BJ (cell line): ENCODE data around the gene DPP6. TPM values are rescaled to one million over a fixed set of nuclear protein-coding genes. Genes with fewer than 3 reads are reported as not detected.

ENCODE experiments used
- CTCF ChIA-PET: fragments of 350-600 bp; formaldehyde crosslinking; extraction: SDS; loops from one replicate; lab custom pipeline; 2021; ENCODE audit warnings: antibody characterized with exemption, inconsistent platforms; lab: Yijun Ruan, JAX
- POLR2A ChIA-PET: fragments of 300-600 bp; sonication (Branson Sonifier 250); formaldehyde crosslinking; extraction: SDS; loops from one replicate; lab custom pipeline; 2021; ENCODE audit warnings: antibody characterized with exemption; lab: Charles Lee
- DNase-seq: peaks from one replicate; pipeline ENCODE4 v3.0.0-alpha.2; 2011; ENCODE audit warnings: low read depth
- H3K27me3 ChIP-seq: 2 replicates; pipeline ENCODE4 v1.6.0; 2011; ENCODE audit warnings: low read length; ENCODE audit not compliant: control insufficient read depth, insufficient read depth
- H3K36me3 ChIP-seq: 2 replicates; pipeline ENCODE4 v1.5.1; 2011; ENCODE audit warnings: low read length; ENCODE audit not compliant: control insufficient read depth, insufficient read depth
- H3K4me3 ChIP-seq: 2 replicates; pipeline ENCODE4 v1.5.1; 2011; ENCODE audit warnings: low read depth, mild to moderate bottlenecking, control low read depth, low read length
- polyA plus RNA-seq: library from polyadenylated mRNA; depleted of rRNA; stranded (reverse); fragments of >200 nt; gene quantifications from 2 replicates; pipeline ENCODE4 v1.2.3, GENCODE V29; 2011
- TF ChIP-seq, protein P1 (sequence below): IDR thresholded peaks from 2 replicates; pipeline ENCODE4 v1.5.1; 2011; ENCODE audit warnings: low read depth, mild to moderate bottlenecking, control low read depth, inconsistent platforms, low read length, moderate library complexity; ENCODE audit not compliant: insufficient read depth

Gene DPP6
- polyA plus RNA-seq, 1 experiment = not detected

DNA sequence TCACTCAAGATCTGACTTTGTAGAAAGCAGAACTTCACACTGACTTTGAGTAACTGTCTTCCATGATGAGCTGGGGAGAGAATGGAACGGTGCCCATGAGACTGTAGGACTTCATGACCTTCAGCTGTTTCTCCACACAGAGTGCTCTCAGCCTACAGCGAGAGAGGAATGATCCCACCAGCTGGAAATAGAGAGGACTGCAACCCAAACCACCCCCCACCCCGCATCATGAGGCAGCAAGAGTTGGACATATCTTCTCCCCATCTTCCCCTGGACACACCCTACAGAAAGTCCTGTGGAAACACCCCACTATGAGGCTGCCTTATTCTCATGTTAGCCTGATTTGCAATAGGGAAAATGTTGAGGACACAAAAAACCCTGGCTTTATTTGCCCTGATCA is 638.2 kb downstream of the DPP6 start:
- Histone ChIP-seq H3K36me3 (no peaks in the 10 kb centered on the region), H3K4me3 (no peak overlapping the region), H3K27me3 (no peaks in the 10 kb centered on the region)
- no peak for DNase-seq
- TF ChIP-seq, protein P1, sequence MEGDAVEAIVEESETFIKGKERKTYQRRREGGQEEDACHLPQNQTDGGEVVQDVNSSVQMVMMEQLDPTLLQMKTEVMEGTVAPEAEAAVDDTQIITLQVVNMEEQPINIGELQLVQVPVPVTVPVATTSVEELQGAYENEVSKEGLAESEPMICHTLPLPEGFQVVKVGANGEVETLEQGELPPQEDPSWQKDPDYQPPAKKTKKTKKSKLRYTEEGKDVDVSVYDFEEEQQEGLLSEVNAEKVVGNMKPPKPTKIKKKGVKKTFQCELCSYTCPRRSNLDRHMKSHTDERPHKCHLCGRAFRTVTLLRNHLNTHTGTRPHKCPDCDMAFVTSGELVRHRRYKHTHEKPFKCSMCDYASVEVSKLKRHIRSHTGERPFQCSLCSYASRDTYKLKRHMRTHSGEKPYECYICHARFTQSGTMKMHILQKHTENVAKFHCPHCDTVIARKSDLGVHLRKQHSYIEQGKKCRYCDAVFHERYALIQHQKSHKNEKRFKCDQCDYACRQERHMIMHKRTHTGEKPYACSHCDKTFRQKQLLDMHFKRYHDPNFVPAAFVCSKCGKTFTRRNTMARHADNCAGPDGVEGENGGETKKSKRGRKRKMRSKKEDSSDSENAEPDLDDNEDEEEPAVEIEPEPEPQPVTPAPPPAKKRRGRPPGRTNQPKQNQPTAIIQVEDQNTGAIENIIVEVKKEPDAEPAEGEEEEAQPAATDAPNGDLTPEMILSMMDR = no peak
- POLR2A ChIA-PET = no interaction called here
- CTCF ChIA-PET = no interaction called here

DNA sequence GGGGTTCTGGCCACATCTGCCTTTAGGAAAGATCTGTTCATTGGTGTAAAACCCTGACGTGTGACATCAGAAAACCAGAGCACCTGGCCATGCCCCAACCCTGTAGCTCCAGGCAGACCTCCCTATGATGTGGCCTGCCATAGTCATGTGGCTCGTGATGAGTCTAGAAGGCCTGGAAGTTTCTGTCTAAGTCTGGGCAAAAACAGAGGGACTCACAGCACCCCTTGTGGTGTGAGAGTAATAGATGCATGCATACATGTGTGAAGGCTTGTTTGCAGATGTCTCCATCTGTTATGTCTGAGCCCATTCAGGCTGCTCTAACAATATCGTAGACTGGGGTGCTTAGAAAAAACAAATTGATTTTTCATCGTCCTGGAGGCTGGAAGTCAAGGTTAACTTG is 641.5 kb downstream of the DPP6 start:
- TF ChIP-seq, protein P1 = no peak
- POLR2A ChIA-PET = no interaction called here
- DNase-seq = no peak
- Histone ChIP-seq H3K4me3 (no peak overlapping the region), H3K36me3 (no peaks in the 10 kb centered on the region), H3K27me3 (no peaks in the 10 kb centered on the region)
- CTCF ChIA-PET = no interaction called here

DNA sequence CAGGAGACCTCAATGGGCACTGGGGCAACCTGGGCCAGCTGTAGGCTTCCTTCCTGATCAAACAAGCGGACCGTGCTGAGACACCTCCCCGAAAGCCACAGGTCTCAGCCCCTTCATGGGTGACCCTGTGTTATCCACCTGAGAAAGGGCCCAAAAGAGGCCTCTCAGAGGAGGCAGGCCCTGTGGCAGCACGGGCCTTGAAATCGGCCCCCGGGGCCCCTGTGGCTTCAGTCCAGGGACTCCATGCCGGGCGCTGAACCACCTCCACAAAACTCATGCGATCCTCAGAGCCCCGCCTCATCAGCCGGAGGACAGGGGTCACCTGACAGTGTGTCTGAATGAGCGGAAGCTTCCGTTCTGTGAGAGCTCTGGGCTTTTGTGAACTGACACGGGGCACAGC is 643.6 kb downstream of the DPP6 start:
- TF ChIP-seq, protein P1 = no peak
- ChIA-PET POLR2A (no interaction called here), CTCF (no interaction called here)
- DNase-seq = no peak
- Histone ChIP-seq H3K36me3 (no peaks in the 10 kb centered on the region), H3K4me3 (no peak overlapping the region), H3K27me3 (no peaks in the 10 kb centered on the region)

DNA sequence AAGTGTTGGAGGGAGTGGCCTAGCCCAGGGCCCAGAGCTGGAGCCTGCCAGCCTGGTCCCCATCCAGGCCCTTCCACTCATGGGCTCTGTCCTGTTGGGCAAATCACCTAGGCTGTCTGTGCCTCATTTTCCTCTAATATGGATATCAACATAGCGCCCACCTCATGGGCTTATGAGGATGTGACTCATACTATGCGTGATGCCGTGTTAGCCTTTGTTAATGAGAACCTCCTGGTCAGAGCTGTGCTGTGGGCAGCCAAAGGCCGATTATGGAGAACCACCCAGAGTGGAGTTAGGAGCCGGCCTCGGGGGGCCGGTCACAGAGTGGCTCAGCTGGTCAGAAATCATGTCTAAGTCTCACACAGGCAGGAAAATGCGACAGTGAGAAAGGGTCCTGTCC is 644.4 kb downstream of the DPP6 start:
- ChIA-PET CTCF (no interaction called here), POLR2A (no interaction called here)
- no peaks in the 10 kb centered on the region for H3K36me3 ChIP-seq
- TF ChIP-seq, protein P1 = no peak
- no peak overlapping the region for H3K4me3 ChIP-seq
- H3K27me3 ChIP-seq = no peaks in the 10 kb centered on the region
- no peak for DNase-seq

DNA sequence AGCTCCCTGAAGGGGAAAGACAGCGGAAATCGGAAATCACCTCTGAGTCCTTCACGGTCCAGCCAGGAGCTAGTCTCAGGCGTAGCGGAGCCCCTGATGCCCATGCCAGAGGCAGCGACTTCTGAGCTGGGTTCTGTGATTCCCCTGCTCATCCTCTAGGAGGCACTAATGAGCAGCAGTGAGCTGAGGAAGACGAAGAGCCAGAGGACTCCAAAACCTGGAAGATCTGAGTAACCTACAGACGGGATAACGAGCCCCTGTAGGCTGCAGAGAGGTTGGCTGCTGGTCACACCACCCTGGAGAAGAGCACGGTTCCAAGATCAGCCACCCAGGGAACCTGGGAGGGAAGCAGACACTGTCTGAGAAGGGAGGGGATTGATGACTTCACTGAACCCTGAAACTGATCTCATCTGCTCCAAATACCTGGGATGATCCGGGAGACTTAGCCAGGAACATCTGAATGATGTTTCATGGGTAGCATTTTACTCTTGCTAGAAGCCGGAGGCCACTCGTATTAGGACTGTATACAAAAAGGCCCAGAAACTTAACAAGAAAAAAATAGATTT is 646.6 kb downstream of the DPP6 start:
- POLR2A ChIA-PET = no interaction called here
- TF ChIP-seq, protein P1 = no peak
- no peak for DNase-seq
- Histone ChIP-seq H3K27me3 (no peaks in the 10 kb centered on the region), H3K36me3 (no peaks in the 10 kb centered on the region), H3K4me3 (no peak overlapping the region)
- CTCF ChIA-PET = no interaction called here
